Breast epithelium (tissue), 3 donors: ENCODE measurements around the gene GRB2.

Experiments
- CTCF ChIP-seq, 3 donors: fragments of 450-650 bp; IDR thresholded peaks; one replicate each; pipeline ENCODE4 v1.5.1; 2016 to 2017; ENCODE audit warnings: antibody characterized with exemption in 3 of 3, mild to moderate bottlenecking in 3 of 3, moderate library complexity in 3 of 3
- POLR2AphosphoS5 ChIP-seq, 3 donors: sonication (generic); formaldehyde crosslinking; IDR thresholded peaks; one replicate each; pipeline ENCODE4 v1.6.1; 2017; ENCODE audit warnings: antibody characterized with exemption in 3 of 3

GRCh38 chr17:75454193-75454592, 48.7 kb upstream of the GRB2 start:
- TF ChIP-seq CTCF (IDR thresholded peaks at IDR 0.05) (no peak), POLR2AphosphoS5 (IDR thresholded peaks at IDR 0.05) (no peak)
